Measurements from ENCODE around the gene RBBP4.

- TF ChIP-seq CTCF (IDR thresholded peaks at IDR 0.05) (peak; percentile 25 to 31 (median 27)), POLR2A (IDR thresholded peaks at IDR 0.05) (no peak)
Measured at GRCh38 chr1:32612189-32612881, 38.7 kb upstream of the RBBP4 start.
